ENCODE measurements around the gene ZMIZ1. TPM values are rescaled to one million over a fixed set of nuclear protein-coding genes. Genes with fewer than 3 reads are reported as not detected.

Gene ZMIZ1
- total and polyA plus RNA-seq, 4 donors: 3.9 to 19.1 (median 9.8) TPM

- WGBS: 88% methylated on average over 8 of the region's 8 CpGs
- H3K27me3 ChIP-seq (ENCODE audit: control insufficient read depth in 4 of 4, insufficient read depth in 4 of 4, low read length in 3 of 4): no peaks in the 10 kb centered on the region
- H3K9me3 ChIP-seq (ENCODE audit: control insufficient read depth in 4 of 4, low read length in 3 of 4): no peaks in the 10 kb centered on the region
- H3K27ac ChIP-seq (ENCODE audit: low read depth in 1 of 2, low read length in 2 of 2): peak overlapping the region; percentile 70 to 76
- no peak overlapping the region for H3K9ac ChIP-seq (ENCODE audit: low read depth in 1 of 2, low read length in 2 of 2)
- no peak overlapping the region for H3K4me3 ChIP-seq (ENCODE audit: low read depth in 1 of 3, low read length in 3 of 3)
- TF ChIP-seq FOXA1 (IDR thresholded peaks at IDR 0.05): no peak
- TF ChIP-seq HNF4G (IDR thresholded peaks at IDR 0.05): no peak
- H3K4me1 ChIP-seq (ENCODE audit: control insufficient read depth in 4 of 4, insufficient read depth in 4 of 4, low read length in 3 of 4): peaks cover 25 to 78% (median 58%) of the 10 kb centered on the region in 4 donors
- H3K36me3 ChIP-seq (ENCODE audit: control insufficient read depth in 4 of 4, insufficient read depth in 3 of 4, low read depth in 1 of 4, low read length in 3 of 4): no peaks in the 10 kb centered on the region
- DNase-seq (ENCODE audit: low spot score): no peak
These were observed 14.1 kb downstream of the ZMIZ1 start for GRCh38 chr10:79082631-79083596.

GRCh38 chr10:79084012-79084971 is 15.5 kb downstream of the ZMIZ1 start:
- DNase-seq (ENCODE audit: low spot score): peak; percentile 78
- H3K9me3 ChIP-seq (ENCODE audit: control insufficient read depth in 4 of 4, low read length in 3 of 4): no peaks in the 10 kb centered on the region
- H3K27ac ChIP-seq (ENCODE audit: low read depth in 1 of 2, low read length in 2 of 2): peak overlapping the region; percentile 70 to 76
- H3K4me1 ChIP-seq (ENCODE audit: control insufficient read depth in 4 of 4, insufficient read depth in 4 of 4, low read length in 3 of 4): peaks cover 35 to 80% (median 58%) of the 10 kb centered on the region in 4 donors
- no peaks in the 10 kb centered on the region for H3K36me3 ChIP-seq (ENCODE audit: control insufficient read depth in 4 of 4, insufficient read depth in 3 of 4, low read depth in 1 of 4, low read length in 3 of 4)
- WGBS: 40% methylated on average over 9 of the region's 9 CpGs
- no peak overlapping the region for H3K4me3 ChIP-seq (ENCODE audit: low read depth in 1 of 3, low read length in 3 of 3)
- peak; percentile 23 for TF ChIP-seq HNF4G (IDR thresholded peaks at IDR 0.05)
- TF ChIP-seq FOXA1 (IDR thresholded peaks at IDR 0.05): no peak
- TF ChIP-seq JUND (IDR thresholded peaks at IDR 0.05): peak; percentile 38 to 46
- peak; percentile 46 for TF ChIP-seq REST (IDR thresholded peaks at IDR 0.05)
- peak; percentile 24 for TF ChIP-seq FOXA2 (IDR thresholded peaks at IDR 0.05)
- peak; percentile 40 to 64 for TF ChIP-seq RAD21 (IDR thresholded peaks at IDR 0.05)
- peak; percentile 52 to 65 for TF ChIP-seq HNF4A (conservative IDR thresholded peaks at IDR 0.05)
- peak; percentile 79 for TF ChIP-seq SP1 (IDR thresholded peaks at IDR 0.05)
- peak; percentile 69 for TF ChIP-seq YY1 (IDR thresholded peaks at IDR 0.05)
- TF ChIP-seq TAF1 (conservative IDR thresholded peaks at IDR 0.05): no peak
- TF ChIP-seq MAX (IDR thresholded peaks at IDR 0.05): peak; percentile 70
- TF ChIP-seq NR2F2 (IDR thresholded peaks at IDR 0.05): peak; percentile 99
- peak in 1 of 2 donors; percentile 77 for TF ChIP-seq GABPA (IDR thresholded peaks at IDR 0.05 in 1 of 2, conservative IDR thresholded peaks at IDR 0.05 in 1 of 2)
- TF ChIP-seq CTCF (IDR thresholded peaks at IDR 0.05; ENCODE audit: low read depth, low read length, missing input control): no peak
- peak; percentile 51 to 54 for TF ChIP-seq EGR1 (IDR thresholded peaks at IDR 0.05; ENCODE audit: low read depth in 2 of 2)
- no peak for TF ChIP-seq ZBTB33 (IDR thresholded peaks at IDR 0.05)
- TF ChIP-seq RXRA (IDR thresholded peaks at IDR 0.05): peak; percentile 90 to 96
- no peak for TF ChIP-seq ATF3 (IDR thresholded peaks at IDR 0.05)
- H3K27me3 ChIP-seq (ENCODE audit: control insufficient read depth in 4 of 4, insufficient read depth in 4 of 4, low read length in 3 of 4): no peaks in the 10 kb centered on the region
- H3K9ac ChIP-seq (ENCODE audit: low read depth in 1 of 2, low read length in 2 of 2): peak overlapping the region in 1 of 2 donors; percentile 42
